Epidermal melanocyte (primary cell): ENCODE measurements around the gene HADHB.
"Not testable (repeated sequence)": the region's sequence is repeated elsewhere in the genome, so short reads cannot be mapped to it uniquely, and the experiment has no call there.

Source experiments
- DNase-seq: peaks from one replicate; pipeline ENCODE4 v3.0.0; 2011; ENCODE audit warnings: low spot score; ENCODE audit not compliant: insufficient read length

HADHB gene

DNA sequence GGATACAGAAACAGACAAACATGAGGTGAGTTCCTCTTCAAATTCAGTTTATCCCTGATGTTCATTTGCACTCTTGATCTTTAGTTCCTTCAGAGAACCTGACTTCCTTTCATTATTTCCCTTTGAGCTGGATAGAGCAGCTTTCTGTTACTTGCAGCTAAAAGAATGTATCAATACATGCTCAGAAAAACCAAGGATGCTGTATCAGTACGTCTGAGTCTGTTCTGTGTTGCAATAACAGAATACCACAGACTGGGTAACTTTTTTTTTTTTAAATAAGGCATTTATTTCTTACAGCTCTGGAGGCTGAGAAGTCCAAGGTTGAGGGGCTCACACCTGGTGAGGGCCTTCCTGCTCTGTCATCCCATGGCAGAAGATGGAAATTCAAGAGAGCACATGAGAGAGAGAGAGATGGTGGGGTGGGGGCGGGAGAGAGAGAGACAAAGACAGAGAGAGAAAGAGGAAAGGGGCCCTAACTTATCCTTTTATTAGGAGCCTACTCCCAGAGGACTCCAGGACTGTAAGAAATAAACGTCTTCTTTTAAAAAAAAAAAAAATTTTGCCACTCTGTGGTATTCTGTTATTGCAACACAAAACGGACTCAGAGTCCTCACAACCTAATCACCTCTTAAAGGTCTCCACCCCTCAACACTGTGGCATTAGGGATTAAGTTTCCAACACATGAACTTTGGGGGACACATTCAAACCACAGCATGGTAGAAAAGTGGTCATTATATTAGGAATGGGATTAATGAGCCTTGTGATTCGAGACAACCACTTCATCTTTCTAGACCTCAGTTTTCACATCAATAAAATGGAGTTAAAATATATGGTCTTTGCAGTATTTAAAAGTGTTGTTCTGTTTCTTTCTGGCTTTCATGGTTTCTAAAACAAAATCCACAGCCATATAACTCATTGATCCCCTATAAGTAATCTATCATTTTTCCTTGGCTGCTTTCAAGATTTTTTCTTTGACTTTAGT is 82.8 kb downstream of the HADHB start:
- DNase-seq, result no peak

DNA sequence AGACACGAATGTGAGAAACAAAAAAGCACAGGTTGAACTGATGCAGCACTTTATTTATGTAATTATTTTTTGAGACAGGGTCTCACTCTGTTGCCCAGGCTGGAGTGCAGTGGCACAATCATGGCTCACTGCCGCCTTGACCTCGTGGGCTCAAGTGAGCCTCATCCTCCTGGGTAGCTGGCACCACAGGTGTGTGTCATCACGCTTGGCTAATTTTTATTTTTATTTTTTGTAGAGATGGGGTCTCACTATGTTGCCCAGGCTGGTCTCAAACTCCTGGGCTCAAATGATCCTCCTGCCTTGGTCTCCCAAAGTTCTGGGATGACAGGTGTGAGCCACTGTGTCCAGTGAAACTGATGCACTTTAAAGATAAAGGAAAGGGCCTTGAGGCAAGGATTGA is 84.3 kb downstream of the HADHB start:
- not testable (repeated sequence) for DNase-seq

DNA sequence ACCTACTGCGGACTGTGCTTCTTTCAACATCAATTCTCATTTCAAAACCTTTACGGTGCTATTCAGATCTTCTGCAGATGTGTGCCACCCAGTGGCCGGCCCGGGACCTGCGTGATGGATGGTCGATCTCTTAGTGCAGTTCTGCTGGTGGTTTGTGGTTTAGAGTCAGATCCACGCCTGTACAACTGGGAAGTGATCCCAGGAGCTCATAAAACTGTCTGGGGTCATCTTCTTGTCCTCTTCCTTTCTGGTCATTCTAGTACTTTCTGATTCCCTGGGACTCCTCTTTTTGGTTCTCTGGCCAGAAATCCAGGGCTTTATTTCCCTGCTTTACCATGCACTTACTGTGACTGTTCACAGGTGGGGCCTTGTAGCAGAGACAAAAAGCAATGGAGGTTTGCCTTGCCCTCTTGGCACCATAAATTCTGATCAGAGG is 85.4 kb downstream of the HADHB start:
- DNase-seq, result peak; percentile 80

DNA sequence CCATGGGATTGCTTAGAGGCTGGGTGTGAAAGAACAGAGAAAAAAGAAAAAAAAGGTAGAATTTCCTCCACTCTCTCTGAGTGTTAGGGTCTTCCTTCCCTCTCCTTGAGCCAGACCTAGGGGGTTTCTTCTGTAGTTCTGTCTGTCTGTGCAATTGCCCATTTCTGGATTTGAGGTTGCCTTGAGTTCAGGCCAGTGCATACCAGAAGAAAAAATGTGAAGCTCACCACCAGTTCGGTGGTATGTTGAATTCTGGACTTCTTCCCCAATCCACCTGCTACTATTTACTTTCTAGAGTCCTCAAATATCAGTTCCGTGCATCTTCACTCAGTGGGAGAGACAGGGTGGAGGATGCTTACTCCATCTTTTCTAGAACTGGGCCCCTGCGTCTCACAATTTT is 85.9 kb downstream of the HADHB start:
- DNase-seq, result no peak

DNA sequence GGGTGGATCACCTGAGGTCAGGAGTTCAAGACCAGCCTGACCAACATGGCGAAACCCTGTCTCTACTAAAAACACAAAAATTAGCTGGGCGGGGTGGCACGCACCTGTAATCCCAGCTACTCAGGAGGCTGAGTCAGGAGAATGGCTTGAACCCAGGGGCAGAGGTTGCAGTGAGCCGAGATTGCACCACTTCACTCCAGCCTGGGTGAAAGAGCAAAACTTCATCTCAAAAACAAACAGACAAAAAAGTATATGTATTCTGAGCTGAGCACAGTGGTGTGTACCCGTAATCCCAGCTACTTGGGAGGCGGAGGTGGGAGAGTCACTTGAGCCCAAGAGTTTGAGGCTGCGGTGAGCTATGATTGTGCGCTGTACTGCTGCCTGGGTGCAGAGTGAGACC is 86.6 kb downstream of the HADHB start:
- DNase-seq, result not testable (repeated sequence)

DNA sequence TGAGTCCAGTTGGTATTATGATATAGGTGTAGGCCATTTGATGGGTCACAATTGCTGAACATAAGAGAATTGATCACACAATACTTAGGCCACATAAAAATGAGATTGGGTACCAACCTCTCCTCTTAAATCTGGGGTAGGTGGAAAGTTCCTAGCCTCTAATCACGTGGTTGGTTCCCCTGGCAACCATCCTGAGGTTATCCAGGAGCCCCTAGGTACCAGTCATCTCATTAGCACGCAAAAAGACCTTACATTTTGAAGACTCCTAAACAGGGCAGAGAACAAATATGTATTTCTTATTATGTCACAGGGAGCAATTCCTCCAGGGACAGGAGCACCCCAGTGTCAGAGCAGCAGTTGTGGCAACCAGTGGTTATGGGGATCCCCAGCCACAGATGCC is 88.6 kb downstream of the HADHB start:
- no peak for DNase-seq

DNA sequence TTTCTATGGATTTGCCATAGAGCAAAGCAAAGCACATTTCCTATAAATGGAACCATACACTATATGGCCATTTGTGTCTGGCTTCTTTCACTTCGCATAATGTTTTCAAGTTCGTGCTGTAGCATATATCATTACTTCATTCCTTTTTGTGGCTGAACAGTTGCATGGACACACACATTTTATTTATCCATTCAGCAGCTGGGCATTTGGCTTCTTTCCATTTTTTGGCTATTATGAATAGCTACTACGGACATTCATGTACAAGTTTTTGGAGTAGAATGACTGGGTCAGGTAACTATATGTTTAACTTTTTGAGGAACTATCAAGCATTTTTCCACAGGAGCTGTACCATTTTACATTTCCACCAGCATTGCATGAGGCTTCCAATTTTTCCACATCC is 90.5 kb downstream of the HADHB start:
- no peak for DNase-seq

DNA sequence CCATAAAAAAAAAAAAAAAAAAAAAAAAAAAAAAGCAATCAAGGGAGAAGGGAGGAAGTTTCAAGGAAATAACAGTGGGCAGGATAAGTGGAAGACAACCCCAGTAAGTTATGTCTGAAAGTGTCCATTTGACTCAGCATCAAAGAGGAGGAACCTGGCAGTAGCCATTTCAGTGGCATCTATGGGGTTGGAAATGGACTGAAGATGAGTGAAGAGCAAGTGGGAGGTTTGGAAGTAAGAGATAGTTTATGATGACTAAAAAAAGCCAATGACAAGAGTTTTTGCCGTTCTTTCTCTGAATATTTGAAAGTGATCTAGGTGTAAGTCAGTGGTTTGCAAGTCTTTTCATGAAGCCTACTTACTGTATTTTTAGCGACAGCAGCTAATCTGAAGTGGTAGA is 92.0 kb downstream of the HADHB start:
- DNase-seq, result no peak

DNA sequence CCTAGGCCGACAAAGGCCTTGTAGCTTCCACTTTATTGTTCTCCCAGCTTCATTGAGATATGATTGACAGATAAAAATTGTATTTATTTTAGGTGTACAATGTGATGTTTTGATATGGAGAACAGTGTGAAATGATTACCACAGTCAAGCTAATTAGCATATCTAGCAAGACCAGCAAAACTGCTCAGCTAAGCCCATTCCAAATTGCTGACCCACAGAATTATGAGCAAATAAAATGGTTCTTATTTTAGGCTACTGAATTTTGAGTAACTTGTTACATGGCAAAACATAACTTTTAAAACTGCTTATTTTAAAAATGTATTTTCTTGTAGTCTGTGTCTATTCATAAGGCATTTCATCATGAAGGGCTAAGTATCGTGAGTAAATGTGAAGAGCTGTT is 92.6 kb downstream of the HADHB start:
- DNase-seq, result no peak
